IgD-negative memory B cell (primary cell): ENCODE data around the gene ZNF497. TPM values are rescaled to one million over a fixed set of nuclear protein-coding genes. Genes with fewer than 3 reads are reported as not detected.

Experiments used
- H3K27ac Mint-ChIP-seq, 3 donors: one replicate each; pipeline ENCODE4 v1.8.0; 2020 to 2022; ENCODE audit warnings: mild to moderate bottlenecking in 3 of 3, mixed read lengths in 3 of 3, moderate library complexity in 1 of 3
- H3K27me3 Mint-ChIP-seq: one replicate; pipeline ENCODE4 v1.8.0; 2021; ENCODE audit warnings: mixed read lengths
- H3K36me3 Mint-ChIP-seq: one replicate; pipeline ENCODE4 v1.8.0; 2020; ENCODE audit warnings: mild to moderate bottlenecking, mixed read lengths
- H3K4me1 Mint-ChIP-seq, 3 donors: one replicate each; pipeline ENCODE4 v1.8.0; 2020 to 2022; ENCODE audit warnings: mixed read lengths in 3 of 3, mild to moderate bottlenecking in 1 of 3
- H3K4me3 Mint-ChIP-seq, 4 donors: one replicate each; pipeline ENCODE4 v1.8.0; 2020 to 2022; ENCODE audit warnings: mild to moderate bottlenecking in 4 of 4, mixed read lengths in 4 of 4, moderate library complexity in 3 of 4
- H3K9me3 Mint-ChIP-seq, 3 donors: one replicate each; pipeline ENCODE4 v1.8.0; 2020 to 2021; ENCODE audit warnings: mixed read lengths in 3 of 3, mild to moderate bottlenecking in 1 of 3
- polyA plus RNA-seq: library from polyadenylated mRNA; unstranded; fragments of 300-500 nt; fragmentation: Illumina TruSeq; gene quantifications from one replicate; pipeline ENCODE4 v1.2.3, GENCODE V29; 2021

The ZNF497 gene
- polyA plus RNA-seq, 1 donor from 2014 or later: 2.1 TPM

DNA sequence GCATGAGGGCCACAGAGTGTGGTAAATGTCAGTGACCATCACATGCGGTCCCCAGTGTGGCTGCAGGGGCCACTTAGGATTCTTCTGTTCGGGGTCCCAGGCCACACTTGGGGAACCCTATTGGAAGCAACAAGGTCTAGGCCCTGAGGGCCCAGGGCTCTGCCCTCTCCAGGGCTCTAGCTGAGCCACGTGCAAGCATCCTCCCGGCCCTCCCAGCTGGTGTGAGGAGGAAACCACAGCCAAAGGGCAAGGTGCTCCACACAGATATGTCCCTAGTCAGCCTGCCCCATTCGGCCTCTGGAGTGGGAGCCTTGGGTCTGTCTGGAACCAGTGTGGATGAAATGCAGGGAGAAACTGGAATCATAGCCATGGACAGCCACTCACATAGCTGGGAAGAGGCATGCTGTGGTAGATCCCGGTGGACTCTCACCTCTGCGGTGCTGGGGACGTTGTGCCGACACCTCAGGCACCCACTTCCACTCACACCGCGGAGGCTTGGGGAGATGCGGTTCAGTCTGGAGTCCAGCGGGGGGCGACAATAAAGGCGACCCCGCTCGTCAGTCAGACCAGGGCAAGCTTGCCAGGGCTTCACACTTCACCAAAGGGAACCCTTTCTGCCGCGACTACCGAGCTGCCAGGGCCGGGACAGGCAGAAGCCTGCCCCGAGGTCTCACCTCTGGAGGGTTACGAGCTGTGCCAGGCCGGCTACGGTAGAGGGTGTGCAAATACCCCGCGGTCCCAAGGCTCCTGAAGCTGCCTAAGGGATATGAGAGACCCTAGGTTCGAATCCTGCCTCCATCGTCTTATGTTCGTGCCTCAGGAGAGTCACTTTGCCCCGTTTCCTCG, 4.3 kb upstream of the ZNF497 start:
- no peaks in the 10 kb centered on the region for H3K27me3 Mint-ChIP-seq
- H3K36me3 Mint-ChIP-seq: no peaks in the 10 kb centered on the region
- H3K9me3 Mint-ChIP-seq: no peaks in the 10 kb centered on the region
- H3K27ac Mint-ChIP-seq: peak overlapping the region in 1 of 3 donors; percentile 45
- H3K4me1 Mint-ChIP-seq: peaks cover 0 to 12% (median 8%) of the 10 kb centered on the region in 3 donors
- no peak overlapping the region for H3K4me3 Mint-ChIP-seq

DNA sequence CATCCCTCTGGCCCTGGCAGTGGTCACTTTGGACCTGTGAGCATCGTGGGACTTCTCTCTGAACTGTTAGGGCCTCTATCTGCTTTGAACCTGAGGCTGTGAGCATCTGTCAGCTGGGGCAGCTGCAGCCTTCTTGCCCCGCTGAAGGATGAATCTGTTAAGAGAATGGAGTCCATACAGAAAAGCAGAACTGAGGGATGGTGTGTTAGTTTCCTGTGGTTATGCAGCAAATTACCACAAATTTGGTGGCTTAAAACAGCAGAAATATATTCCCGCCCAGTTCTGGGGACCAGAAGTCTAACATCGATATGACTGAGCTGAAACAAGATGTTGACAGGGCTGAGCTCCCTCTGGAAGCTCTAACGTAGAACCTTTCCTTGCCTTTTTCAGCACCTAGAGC, 1.6 kb upstream of the ZNF497 start:
- no peaks in the 10 kb centered on the region for H3K27me3 Mint-ChIP-seq
- no peaks in the 10 kb centered on the region for H3K36me3 Mint-ChIP-seq
- peak overlapping the region in 1 of 3 donors; percentile 89 for H3K27ac Mint-ChIP-seq
- H3K9me3 Mint-ChIP-seq: no peaks in the 10 kb centered on the region
- H3K4me1 Mint-ChIP-seq: peaks cover 0 to 14% (median 9%) of the 10 kb centered on the region in 3 donors
- H3K4me3 Mint-ChIP-seq: peak overlapping the region; percentile 30 to 87 (median 75)

DNA sequence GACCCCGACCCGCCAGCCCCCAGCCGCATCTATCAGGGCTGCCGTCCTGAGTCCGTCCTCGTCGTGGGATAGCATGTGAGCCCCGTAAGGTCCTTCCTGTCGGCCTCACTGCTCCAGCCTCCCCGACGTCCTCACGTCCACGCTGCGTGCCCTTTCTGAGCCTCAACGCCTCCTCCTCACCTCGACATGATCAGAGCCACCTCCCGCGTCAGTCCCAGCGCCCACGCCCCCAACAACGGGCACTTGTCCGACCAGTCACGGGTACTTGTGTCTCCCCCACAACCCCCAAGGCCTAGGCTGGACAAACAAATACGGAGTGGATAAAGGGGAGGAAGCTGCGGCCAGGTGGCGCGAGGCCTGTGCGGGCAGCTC, 665 bp downstream of the ZNF497 start:
- H3K4me1 Mint-ChIP-seq: peaks cover 0 to 14% (median 9%) of the 10 kb centered on the region in 3 donors
- peak overlapping the region; percentile 96 to 97 (median 97) for H3K4me3 Mint-ChIP-seq
- no peaks in the 10 kb centered on the region for H3K9me3 Mint-ChIP-seq
- no peaks in the 10 kb centered on the region for H3K36me3 Mint-ChIP-seq
- H3K27me3 Mint-ChIP-seq: no peaks in the 10 kb centered on the region
- H3K27ac Mint-ChIP-seq: peak overlapping the region; percentile 74 to 95 (median 89)

DNA sequence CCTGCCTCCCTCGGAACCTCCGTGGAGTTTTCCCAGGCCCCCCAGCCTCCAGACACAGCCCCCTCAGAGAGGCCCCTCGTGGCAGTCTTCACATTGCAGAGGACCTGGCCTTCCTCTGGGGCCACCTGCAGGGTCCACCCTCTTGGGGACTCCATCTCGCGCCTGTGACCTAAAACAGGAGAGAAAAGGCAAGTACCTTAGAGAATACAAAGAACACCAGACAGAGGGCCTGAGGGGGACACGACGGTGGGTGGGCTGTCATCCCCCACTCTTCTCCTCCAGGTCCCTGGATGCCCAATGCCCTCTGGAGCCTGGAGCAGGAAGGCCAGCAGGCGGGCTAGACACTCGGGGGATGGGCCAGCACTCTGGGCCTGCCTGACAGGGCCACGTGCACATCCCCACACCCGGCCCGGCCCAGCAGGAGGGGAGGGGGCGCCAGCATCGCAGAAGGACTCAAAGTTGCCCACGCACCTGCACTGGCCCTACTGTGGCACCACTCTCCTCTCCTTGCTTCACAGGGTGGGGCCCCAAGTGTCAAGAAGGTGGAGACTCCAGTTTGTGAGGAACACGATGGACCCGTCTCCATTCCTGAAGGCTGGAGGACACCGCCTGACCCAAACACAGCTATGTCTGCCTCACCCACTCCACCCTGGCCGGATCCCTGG, 4.9 kb downstream of the ZNF497 start:
- Mint-ChIP-seq H3K9me3 (no peaks in the 10 kb centered on the region), H3K4me3 (peak overlapping the region in 2 of 4 donors; percentile 37 to 47), H3K36me3 (no peaks in the 10 kb centered on the region), H3K4me1 (peaks cover 0 to 7% (median 6%) of the 10 kb centered on the region in 3 donors), H3K27ac (no peak overlapping the region), H3K27me3 (peaks cover 2% of the 10 kb centered on the region)

DNA sequence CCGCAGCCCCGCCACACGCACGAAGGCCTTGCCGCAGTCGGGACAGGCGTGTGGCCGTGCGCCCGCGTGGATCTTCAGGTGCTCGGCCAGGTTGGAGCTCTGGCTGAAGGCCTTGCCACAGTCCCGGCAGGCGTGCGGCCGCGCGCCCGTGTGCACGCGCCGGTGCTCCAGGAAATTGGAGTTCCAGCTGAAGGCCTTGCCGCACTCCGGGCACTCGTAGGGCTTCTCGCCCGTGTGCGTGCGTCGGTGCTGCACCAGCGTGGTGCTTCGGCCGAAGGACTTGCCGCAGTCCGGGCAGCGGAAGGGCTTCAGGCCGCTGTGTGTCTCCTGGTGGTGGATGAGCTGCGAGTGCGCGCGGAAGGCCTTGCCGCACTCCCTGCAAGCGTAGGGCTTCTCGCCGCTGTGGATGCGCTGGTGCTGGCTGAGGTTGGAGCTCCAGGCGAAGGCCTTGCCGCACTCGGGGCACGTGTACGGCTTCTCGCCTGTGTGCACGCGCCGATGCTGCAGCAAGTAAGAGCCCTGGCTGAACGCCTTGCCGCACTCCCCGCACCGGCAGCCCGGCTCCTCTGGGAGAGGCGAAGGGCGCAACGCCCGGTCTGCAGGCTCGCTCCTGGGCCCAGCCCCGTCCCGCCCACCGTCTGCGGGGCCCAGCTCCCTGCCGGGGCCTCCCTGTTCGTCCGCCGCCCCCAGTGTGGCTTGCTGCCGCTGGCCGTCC, 5.6 kb downstream of the ZNF497 start:
- Mint-ChIP-seq H3K27ac (no peak overlapping the region), H3K9me3 (no peaks in the 10 kb centered on the region), H3K27me3 (peaks cover 2% of the 10 kb centered on the region), H3K4me3 (peak overlapping the region; percentile 52 to 72 (median 68)), H3K4me1 (peaks cover 0 to 4% (median 3%) of the 10 kb centered on the region in 3 donors), H3K36me3 (no peaks in the 10 kb centered on the region)

DNA sequence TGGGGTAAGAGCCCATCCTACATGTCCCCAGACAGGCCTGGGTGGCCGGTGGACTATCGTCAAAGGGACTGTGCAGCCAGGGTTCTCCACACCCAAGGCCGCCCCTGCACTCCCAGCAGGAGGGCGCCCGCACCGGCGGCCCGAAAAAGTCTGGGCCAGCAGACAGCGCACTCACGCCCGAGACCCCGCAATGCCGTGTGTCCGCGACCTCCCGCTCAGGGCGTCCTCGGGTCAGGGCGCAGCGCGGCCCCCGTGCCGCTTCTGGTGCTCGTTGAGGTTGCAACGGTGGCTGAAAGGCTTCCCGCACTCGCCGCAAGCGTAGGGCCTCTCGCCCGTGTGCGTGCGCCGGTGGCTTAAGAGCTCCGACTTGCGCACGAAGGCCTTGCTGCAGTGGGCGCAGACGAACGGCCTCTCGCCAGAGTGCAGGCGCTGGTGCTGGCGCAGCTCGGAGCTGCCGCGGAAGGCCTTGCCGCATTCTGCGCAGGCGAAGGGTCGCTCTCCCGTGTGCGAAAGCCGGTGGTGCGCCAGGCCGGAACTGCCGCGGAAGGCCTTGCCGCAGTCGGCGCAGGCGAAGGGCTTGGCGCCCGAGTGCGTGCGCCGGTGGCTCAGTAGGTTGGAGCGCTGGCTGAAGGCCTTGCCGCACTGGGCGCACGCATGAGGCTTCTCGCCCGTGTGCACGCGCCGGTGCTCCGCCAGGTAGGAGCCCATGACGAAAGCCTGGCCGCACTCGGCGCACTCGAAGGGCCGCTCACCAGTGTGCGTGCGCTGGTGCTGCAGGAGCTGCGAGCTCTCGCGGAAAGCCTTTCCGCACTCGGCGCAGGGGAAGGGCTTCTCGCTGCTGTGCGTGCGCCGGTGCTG, 6.4 kb downstream of the ZNF497 start:
- Mint-ChIP-seq H3K4me3 (peak overlapping the region in 3 of 4 donors; percentile 67 to 70 (median 70)), H3K36me3 (no peaks in the 10 kb centered on the region), H3K4me1 (peaks cover 0 to 2% (median 1%) of the 10 kb centered on the region in 3 donors), H3K9me3 (no peaks in the 10 kb centered on the region), H3K27me3 (peaks cover 2% of the 10 kb centered on the region), H3K27ac (peak overlapping the region in 1 of 3 donors; percentile 72)

DNA sequence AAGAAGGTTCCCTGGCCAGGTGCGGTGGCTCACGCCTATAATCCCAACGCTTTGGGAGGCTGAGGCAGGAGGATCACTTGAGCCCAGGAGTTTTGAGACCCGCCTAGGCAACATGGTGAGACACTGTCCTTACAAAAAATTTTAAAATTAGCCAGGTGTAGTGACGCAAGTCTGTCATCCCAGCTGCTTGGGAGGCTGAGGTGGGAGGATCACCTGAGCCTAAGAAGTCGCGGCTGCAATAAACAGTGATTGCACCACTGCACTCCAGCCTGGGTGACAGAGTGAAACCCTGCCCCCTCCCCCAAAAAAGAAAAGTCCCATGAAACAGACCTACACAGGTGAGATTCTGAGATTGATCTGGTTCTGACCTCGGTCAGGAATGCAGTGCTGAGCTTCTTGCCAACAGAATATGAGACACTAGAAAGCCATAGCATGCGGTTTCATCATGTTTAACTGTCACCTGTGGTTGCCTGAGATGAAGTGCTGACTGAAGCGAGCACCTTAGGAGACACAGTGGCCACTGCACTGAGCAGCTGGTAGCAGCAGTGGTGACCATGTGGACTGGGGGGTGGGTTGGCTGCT, 7.2 kb downstream of the ZNF497 start:
- peaks cover 2% of the 10 kb centered on the region for H3K27me3 Mint-ChIP-seq
- no peaks in the 10 kb centered on the region for H3K36me3 Mint-ChIP-seq
- H3K9me3 Mint-ChIP-seq: no peaks in the 10 kb centered on the region
- peaks cover 0 to 2% (median 1%) of the 10 kb centered on the region in 3 donors for H3K4me1 Mint-ChIP-seq
- peak overlapping the region; percentile 8 to 70 (median 56) for H3K4me3 Mint-ChIP-seq
- peak overlapping the region in 1 of 3 donors; percentile 72 for H3K27ac Mint-ChIP-seq

DNA sequence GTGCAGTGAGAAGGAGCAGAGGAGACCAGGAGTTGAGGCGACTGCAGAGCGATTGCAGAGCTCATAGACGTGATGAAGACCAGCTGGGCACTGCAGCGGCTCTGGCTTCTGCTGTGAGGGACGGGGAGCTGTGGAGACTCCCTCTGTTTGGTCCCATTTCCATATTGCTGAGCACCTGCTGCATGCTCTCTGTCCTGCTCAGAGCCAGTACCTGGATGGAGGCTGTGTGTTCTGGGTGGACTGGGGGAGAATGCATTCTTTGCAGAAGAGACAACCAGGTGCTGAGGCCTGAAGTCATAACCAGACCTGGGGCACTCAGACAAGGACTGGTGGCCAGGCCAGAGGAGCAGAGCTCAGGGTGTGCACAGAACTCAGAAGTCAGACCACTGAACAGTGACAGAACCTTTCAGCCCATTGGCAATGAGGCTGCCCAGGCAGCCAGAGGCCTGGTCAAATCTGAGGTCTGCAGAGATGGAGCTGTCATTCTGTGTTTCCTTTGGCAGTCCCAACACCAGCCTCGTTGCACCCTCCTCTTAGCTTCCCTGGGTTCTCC, 8.0 kb downstream of the ZNF497 start:
- Mint-ChIP-seq H3K27ac (peak overlapping the region in 1 of 3 donors; percentile 39), H3K9me3 (peaks cover 0 to 2% (median 0%) of the 10 kb centered on the region in 3 donors), H3K4me3 (peak overlapping the region in 1 of 4 donors; percentile 70), H3K4me1 (peaks cover 2 to 5% (median 3%) of the 10 kb centered on the region in 3 donors), H3K36me3 (peaks cover under 1% of the 10 kb centered on the region), H3K27me3 (peaks cover 2% of the 10 kb centered on the region)

DNA sequence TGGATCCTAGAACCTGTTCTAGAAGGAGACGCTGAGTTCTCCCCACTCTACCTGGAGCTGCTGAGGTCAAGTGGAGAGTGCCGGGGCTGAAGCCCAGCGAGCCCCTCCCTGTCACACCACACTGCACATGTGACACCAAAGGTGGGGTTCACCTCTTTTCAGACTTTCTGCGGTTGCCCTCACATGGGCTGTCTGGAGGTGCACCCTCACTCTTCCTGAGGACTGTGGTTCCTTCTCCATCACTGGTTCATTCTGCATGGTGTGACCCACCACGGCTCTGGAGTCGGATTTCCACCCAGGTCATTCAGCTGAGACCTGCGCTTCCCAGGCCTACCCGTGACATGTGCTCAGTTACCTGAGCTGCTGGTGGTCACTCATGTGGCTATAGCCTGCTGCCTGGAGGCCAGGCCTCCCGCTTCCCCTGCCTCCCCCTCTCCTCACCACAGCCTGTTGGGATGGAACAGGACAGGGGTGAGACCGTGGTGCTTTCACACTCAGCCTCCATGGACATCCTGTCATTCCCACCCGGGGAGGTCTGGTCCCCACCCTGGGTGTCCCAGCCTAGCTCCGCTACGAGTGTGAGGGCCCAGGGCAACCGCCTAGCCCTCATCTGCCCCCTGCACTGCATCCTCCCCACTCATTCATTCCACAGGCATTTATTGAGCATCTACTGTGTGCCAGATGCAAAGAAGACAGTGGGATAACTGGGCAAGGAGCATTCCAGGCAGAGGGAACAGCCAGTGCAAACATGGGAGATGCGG, 8.7 kb downstream of the ZNF497 start:
- Mint-ChIP-seq H3K4me1 (peaks cover 5 to 6% (median 6%) of the 10 kb centered on the region in 3 donors), H3K36me3 (peaks cover 3% of the 10 kb centered on the region), H3K27ac (peak overlapping the region in 1 of 3 donors; percentile 39), H3K9me3 (peaks cover 0 to 2% (median 0%) of the 10 kb centered on the region in 3 donors), H3K27me3 (peaks cover 2% of the 10 kb centered on the region), H3K4me3 (no peak overlapping the region)

DNA sequence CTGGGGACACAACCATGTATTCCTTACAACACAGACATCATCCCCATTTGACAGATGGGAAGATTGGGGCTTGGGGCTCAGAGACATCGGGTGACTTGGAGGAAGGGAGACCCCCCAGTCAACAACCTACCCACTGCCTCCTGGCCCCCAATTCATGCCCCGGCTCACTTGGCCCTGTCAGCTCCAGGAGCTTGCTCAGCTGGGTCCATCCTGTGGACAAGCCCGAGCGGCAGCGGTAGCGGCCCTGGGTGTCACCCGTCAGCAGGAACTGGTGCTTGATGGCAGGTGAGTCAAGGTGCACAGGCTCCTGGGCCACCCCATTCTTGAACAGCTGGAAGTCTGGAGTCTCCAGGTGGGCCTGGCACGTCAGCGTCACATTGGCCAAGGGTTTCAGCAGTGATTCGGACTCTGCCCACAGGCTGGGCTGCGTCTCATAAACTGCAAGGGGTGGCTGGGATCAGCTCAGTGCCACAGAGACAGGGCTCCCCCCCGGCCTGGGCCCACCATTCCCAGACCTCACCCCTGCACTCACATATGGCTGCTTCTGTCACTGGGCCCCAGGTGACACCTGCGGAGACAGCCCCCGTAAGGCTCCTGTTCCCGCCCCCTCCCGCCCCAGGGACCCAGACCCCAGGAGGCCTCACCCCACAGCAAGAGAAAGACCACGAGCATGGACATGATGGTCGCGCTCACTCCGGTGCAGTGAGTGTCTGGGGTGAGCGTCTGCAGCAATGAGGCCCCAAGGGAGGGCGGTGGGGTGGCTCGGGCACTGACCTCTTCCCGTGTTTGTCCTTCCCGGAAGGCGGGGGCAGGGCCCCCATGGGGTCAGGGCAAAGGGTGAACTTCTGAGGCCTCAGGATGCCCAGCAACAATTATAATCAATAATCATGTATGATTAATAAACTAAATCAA, 9.5 kb downstream of the ZNF497 start, which contains the start of gene A1BG:
TSS of gene A1BG (minus strand) at position 733 of the 912 bp plus-strand sequence. CDS start at position 678, 55 bp downstream.
- H3K27me3 Mint-ChIP-seq: peaks cover 2% of the 10 kb centered on the region
- peaks cover 0 to 2% (median 0%) of the 10 kb centered on the region in 3 donors for H3K9me3 Mint-ChIP-seq
- H3K27ac Mint-ChIP-seq: peak within 1 kb of the TSS in 2 of 3 donors; percentile 39 to 86
- no peak within 1 kb of the TSS for H3K4me3 Mint-ChIP-seq
- peaks cover 3% of the 10 kb centered on the region for H3K36me3 Mint-ChIP-seq
- peaks cover 8 to 13% (median 10%) of the 10 kb centered on the region in 3 donors for H3K4me1 Mint-ChIP-seq

DNA sequence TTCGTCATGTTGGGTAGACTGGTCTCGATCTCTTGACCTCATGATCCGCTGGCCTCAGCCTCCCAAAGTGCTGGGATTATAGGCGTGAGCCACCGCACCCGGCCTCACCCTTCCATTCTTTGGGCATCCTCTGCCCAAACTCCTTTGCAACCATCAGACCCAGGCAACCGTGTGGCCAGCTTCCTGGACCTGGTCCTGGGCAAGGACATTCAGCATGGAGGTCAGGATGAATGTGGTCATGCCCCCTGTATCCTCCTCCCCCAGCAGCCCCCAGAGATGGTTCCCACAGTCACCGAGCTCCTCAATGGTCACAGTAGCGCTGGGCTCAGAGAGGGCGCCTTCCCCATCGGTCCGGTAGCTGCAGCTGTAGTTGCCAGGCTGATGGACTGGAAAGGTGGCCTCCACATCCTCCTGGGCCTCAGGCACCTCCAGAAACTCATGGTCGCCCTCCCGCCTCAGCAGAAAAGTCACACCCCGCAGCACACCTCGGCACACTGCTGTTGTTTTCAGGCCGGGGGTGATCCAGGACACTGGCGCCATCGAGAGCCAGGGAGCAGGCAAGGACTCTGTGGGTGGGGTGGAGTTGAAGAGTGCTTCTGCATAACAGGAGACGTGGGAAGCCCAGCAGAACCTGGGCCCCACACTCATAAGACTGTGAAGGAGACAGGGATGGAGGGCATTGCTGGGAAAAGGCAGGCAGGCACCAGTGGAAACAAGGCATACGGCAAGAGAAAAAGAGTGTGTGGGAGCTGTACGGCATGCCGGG, 10.4 kb downstream of the ZNF497 start:
- peaks cover 2% of the 10 kb centered on the region for H3K27me3 Mint-ChIP-seq
- H3K4me1 Mint-ChIP-seq: peaks cover 8 to 13% (median 10%) of the 10 kb centered on the region in 3 donors
- peak overlapping the region in 1 of 3 donors; percentile 86 for H3K27ac Mint-ChIP-seq
- peaks cover 3% of the 10 kb centered on the region for H3K36me3 Mint-ChIP-seq
- peaks cover 0 to 2% (median 0%) of the 10 kb centered on the region in 3 donors for H3K9me3 Mint-ChIP-seq
- peak overlapping the region in 1 of 4 donors; percentile 23 for H3K4me3 Mint-ChIP-seq
